CD14-positive monocyte (primary cell): ENCODE results near the gene MRPS27. TPM values are rescaled to one million over a fixed set of nuclear protein-coding genes. Genes with fewer than 3 reads are reported as not detected.

ENCODE experiments used
- DNase-seq, 3 donors: peaks; one replicate each; pipeline ENCODE4 v3.0.0-alpha.2; 2011 to 2022
- H2AFZ ChIP-seq: 2 replicates; pipeline ENCODE4 v1.6.0; 2012; ENCODE audit warnings: mild to moderate bottlenecking, low read depth, low read length, inconsistent platforms; ENCODE audit not compliant: insufficient read depth, poor library complexity, severe bottlenecking
- H3K27ac ChIP-seq, 2 donors: 1 replicate in 1 of 2; 2 replicates in 1 of 2; pipeline ENCODE4 v1.5.1; 2012 to 2013; ENCODE audit warnings: low read length in 2 of 2, control low read depth in 1 of 2, inconsistent platforms in 1 of 2, low read depth in 1 of 2, mild to moderate bottlenecking in 1 of 2
- H3K27me3 ChIP-seq, 2 donors: one replicate each; pipeline versions ENCODE4 v1.6.0 to v1.6.1; 2011 to 2013; ENCODE audit warnings: low read length in 2 of 2; ENCODE audit not compliant: control insufficient read depth in 2 of 2, insufficient read depth in 2 of 2
- H3K36me3 ChIP-seq, 2 donors: replicated peaks in 1 of 2; 1 replicate in 1 of 2; 2 replicates in 1 of 2; pipeline versions ENCODE4 v1.5.1 to v1.6.1; 2012 to 2013; ENCODE audit warnings: low read length in 2 of 2, control low read depth in 1 of 2, inconsistent platforms in 1 of 2, mild to moderate bottlenecking in 1 of 2; ENCODE audit not compliant: insufficient read depth in 2 of 2, control insufficient read depth in 1 of 2
- H3K4me1 ChIP-seq, 2 donors: 1 replicate in 1 of 2; 2 replicates in 1 of 2; pipeline versions ENCODE4 v1.5.1 to v1.6.1; 2012 to 2013; ENCODE audit warnings: low read length in 2 of 2, control low read depth in 1 of 2, inconsistent platforms in 1 of 2, mild to moderate bottlenecking in 1 of 2, moderate library complexity in 1 of 2; ENCODE audit not compliant: insufficient read depth in 2 of 2, control insufficient read depth in 1 of 2
- H3K4me2 ChIP-seq: replicated peaks from 2 replicates; pipeline ENCODE3; 2012; ENCODE audit warnings: low read length, moderate library complexity, mild to moderate bottlenecking; ENCODE audit not compliant: poor library complexity, severe bottlenecking; ENCODE audit errors: extremely low read depth
- H3K4me3 ChIP-seq, 3 experiments: fragments of 200-600 bp in 1 of 3; sonication (generic) in 1 of 3; replicated peaks in 1 of 3; 1 replicate in 2 of 3; 2 replicates in 1 of 3; pipeline ENCODE4 v1.5.1; 2011 to 2013; ENCODE audit warnings: low read length in 3 of 3, mild to moderate bottlenecking in 3 of 3, control low read depth in 2 of 3, low read depth in 2 of 3, inconsistent platforms in 1 of 3, moderate library complexity in 1 of 3
- H3K79me2 ChIP-seq: 2 replicates; pipeline ENCODE4 v1.6.0; 2012; ENCODE audit warnings: mild to moderate bottlenecking, control low read depth, inconsistent platforms, low read length, moderate library complexity; ENCODE audit not compliant: insufficient read depth
- H3K9ac ChIP-seq: 2 replicates; pipeline ENCODE4 v1.6.0; 2017; ENCODE audit warnings: low read length, mild to moderate bottlenecking; ENCODE audit not compliant: insufficient read depth, poor library complexity, severe bottlenecking
- H3K9me3 ChIP-seq, 2 donors: replicated peaks in 1 of 2; 1 replicate in 1 of 2; 2 replicates in 1 of 2; pipeline versions ENCODE4 v1.5.1 to v1.6.1; 2012 to 2013; ENCODE audit warnings: low read length in 2 of 2, control low read depth in 1 of 2; ENCODE audit not compliant: control insufficient read depth in 1 of 2, insufficient read depth in 1 of 2
- H4K20me1 ChIP-seq: 2 replicates; pipeline ENCODE4 v1.6.0; 2012; ENCODE audit warnings: mild to moderate bottlenecking, low read length, control low read depth, moderate library complexity; ENCODE audit not compliant: insufficient read depth
- H3K27ac Mint-ChIP-seq, 7 donors: one replicate each; pipeline ENCODE4 v1.8.0; 2020; ENCODE audit warnings: mild to moderate bottlenecking in 7 of 7, mixed read lengths in 7 of 7, moderate library complexity in 6 of 7, inconsistent platforms in 2 of 7
- H3K27me3 Mint-ChIP-seq, 3 donors: one replicate each; pipeline ENCODE4 v1.8.0; 2021 to 2022; ENCODE audit warnings: low read depth in 3 of 3, mild to moderate bottlenecking in 3 of 3, mixed read lengths in 3 of 3, moderate library complexity in 3 of 3, inconsistent platforms in 1 of 3
- H3K36me3 Mint-ChIP-seq, 2 donors: one replicate each; pipeline ENCODE4 v1.8.0; 2020; ENCODE audit warnings: mixed read lengths in 2 of 2, inconsistent platforms in 1 of 2, mild to moderate bottlenecking in 1 of 2
- H3K4me1 Mint-ChIP-seq: one replicate; pipeline ENCODE4 v1.8.0; 2020; ENCODE audit warnings: mild to moderate bottlenecking, mixed read lengths
- H3K4me3 Mint-ChIP-seq, 2 donors: one replicate each; pipeline ENCODE4 v1.8.0; 2020; ENCODE audit warnings: mild to moderate bottlenecking in 2 of 2, mixed read lengths in 2 of 2, moderate library complexity in 1 of 2
- H3K9me3 Mint-ChIP-seq, 7 donors: one replicate each; pipeline ENCODE4 v1.8.0; 2020 to 2022; ENCODE audit warnings: mixed read lengths in 7 of 7, mild to moderate bottlenecking in 6 of 7, moderate library complexity in 6 of 7, inconsistent platforms in 2 of 7
- WGBS: methylation state at CpG from one replicate; pipeline ENCODE4 v1.1.5; 2013; ENCODE audit warnings: missing lambda C conversion rate; ENCODE audit not compliant: insufficient coverage; 5-methylcytosine and 5-hydroxymethylcytosine counted together
- intact Hi-C, 2 donors: fragments of 100-400 bp; cut with micrococcal nuclease; formaldehyde crosslinking; loops; one replicate each; pipeline versions ENCODE4 v1.15.0 to v1.15.1; 2023
- polyA plus RNA-seq, 3 donors: library from polyadenylated mRNA; depleted of rRNA in 1 of 3; unstranded in 2 of 3; stranded (reverse) in 1 of 3; fragments of 300-500 nt in 2 of 3; fragments of >200 nt in 1 of 3; fragmentation: Illumina TruSeq in 2 of 3; gene quantifications; 1 replicate in 2 of 3; 2 replicates in 1 of 3; pipeline ENCODE4 v1.2.3, GENCODE V29; 2012 to 2021
- TF ChIP-seq, protein P1 (sequence below): fragments of 200-600 bp; IDR thresholded peaks from one replicate; pipeline ENCODE4 v1.8.0; 2022; ENCODE audit warnings: antibody characterized with exemption, mild to moderate bottlenecking

Gene MRPS27
- polyA plus RNA-seq, 3 donors, result 13.3 to 19.2 (median 15.3) TPM

DNA sequence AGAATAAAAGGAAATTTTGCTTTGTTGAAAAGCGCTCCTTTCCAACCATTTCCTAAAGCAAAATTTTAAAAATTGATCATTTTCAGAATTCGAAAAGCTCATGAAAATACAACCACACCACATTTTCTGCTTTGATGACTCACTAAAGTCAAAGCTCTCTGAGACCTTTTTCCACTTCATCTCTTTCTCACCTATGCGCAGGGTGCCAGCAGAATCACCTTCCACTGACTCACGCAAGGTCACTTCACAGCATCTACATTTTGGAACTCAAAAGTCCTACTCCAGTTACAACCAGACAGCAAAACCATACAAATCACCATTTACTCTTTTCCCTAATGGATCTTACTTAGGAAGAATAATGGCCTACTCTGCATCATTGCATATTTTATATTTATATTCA, 106.6 kb downstream of the MRPS27 start:
- Histone ChIP-seq H3K4me2 (no peak overlapping the region), H2AFZ (no peak overlapping the region), H3K9ac (no peak overlapping the region), H3K4me1 (no peaks in the 10 kb centered on the region), H4K20me1 (no peaks in the 10 kb centered on the region), H3K27me3 (no peaks in the 10 kb centered on the region), H3K4me3 (no peak overlapping the region), H3K36me3 (peaks cover 9 to 16% of the 10 kb centered on the region in 2 donors), H3K27ac (no peak overlapping the region), H3K79me2 (no peaks in the 10 kb centered on the region), H3K9me3 (no peaks in the 10 kb centered on the region)
- Mint-ChIP-seq H3K9me3 (no peaks in the 10 kb centered on the region), H3K36me3 (peaks cover 17 to 19% of the 10 kb centered on the region in 2 donors), H3K27me3 (peaks cover 0 to 2% (median 2%) of the 10 kb centered on the region in 3 donors), H3K4me3 (no peak overlapping the region), H3K4me1 (no peaks in the 10 kb centered on the region), H3K27ac (no peak overlapping the region)
- TF ChIP-seq, protein P1, sequence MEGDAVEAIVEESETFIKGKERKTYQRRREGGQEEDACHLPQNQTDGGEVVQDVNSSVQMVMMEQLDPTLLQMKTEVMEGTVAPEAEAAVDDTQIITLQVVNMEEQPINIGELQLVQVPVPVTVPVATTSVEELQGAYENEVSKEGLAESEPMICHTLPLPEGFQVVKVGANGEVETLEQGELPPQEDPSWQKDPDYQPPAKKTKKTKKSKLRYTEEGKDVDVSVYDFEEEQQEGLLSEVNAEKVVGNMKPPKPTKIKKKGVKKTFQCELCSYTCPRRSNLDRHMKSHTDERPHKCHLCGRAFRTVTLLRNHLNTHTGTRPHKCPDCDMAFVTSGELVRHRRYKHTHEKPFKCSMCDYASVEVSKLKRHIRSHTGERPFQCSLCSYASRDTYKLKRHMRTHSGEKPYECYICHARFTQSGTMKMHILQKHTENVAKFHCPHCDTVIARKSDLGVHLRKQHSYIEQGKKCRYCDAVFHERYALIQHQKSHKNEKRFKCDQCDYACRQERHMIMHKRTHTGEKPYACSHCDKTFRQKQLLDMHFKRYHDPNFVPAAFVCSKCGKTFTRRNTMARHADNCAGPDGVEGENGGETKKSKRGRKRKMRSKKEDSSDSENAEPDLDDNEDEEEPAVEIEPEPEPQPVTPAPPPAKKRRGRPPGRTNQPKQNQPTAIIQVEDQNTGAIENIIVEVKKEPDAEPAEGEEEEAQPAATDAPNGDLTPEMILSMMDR, result no peak
- intact Hi-C loops, result no loop called here
- DNase-seq, result no peak
- WGBS, result 100% methylated on average over 3 of the region's 4 CpGs

DNA sequence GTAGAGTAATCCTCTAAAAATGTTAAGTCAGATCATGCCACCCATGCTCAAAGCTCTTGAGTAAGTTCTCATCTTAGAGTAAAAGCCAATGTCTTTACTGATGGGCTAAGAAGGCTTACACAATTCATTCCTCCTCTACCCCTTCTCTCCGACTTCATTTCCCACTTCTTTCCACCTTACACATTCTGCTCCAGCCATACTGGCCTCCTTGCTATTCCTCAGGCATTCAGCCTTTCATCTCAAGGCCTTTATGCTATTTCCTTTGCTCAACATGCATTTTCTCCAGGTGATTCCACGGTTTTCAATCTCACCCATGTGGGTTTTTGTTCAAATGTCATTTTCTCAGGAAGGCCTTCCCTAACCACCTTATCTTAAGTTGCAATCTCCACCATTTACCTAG, 107.9 kb downstream of the MRPS27 start:
- Histone ChIP-seq H3K27me3 (no peaks in the 10 kb centered on the region), H3K27ac (no peak overlapping the region), H4K20me1 (no peaks in the 10 kb centered on the region), H3K36me3 (peaks cover 0 to 3% of the 10 kb centered on the region in 2 donors), H3K4me2 (no peak overlapping the region), H3K9me3 (no peaks in the 10 kb centered on the region), H3K9ac (no peak overlapping the region), H3K4me3 (no peak overlapping the region), H2AFZ (no peak overlapping the region), H3K79me2 (no peaks in the 10 kb centered on the region), H3K4me1 (no peaks in the 10 kb centered on the region)
- no peaks in the 10 kb centered on the region for H3K9me3 Mint-ChIP-seq
- H3K27ac Mint-ChIP-seq, result no peak overlapping the region
- H3K36me3 Mint-ChIP-seq, result peaks cover 7% of the 10 kb centered on the region in 2 donors
- TF ChIP-seq, protein P1, result no peak
- 88% methylated on average over 2 of the region's 2 CpGs for WGBS
- intact Hi-C loops, result no loop called here
- H3K4me1 Mint-ChIP-seq, result no peaks in the 10 kb centered on the region
- DNase-seq, result no peak
- peaks cover 0 to 2% (median 2%) of the 10 kb centered on the region in 3 donors for H3K27me3 Mint-ChIP-seq
- H3K4me3 Mint-ChIP-seq, result no peak overlapping the region
